Stimulated activated CD8-positive, alpha-beta memory T cell treated with anti-CD3 and anti-CD28 coated beads, Interleukin-2, amount 100 ng/mL, for 48 hours (primary cell): ENCODE results near the gene INPP5J.
"Not testable (repeated sequence)": the region's sequence is repeated elsewhere in the genome, so short reads cannot be mapped to it uniquely, and the experiment has no call there.

Source experiments
- DNase-seq, 2 donors: peaks; one replicate each; pipeline ENCODE4 v3.0.0-alpha.2; 2020; ENCODE audit warnings: low read depth in 2 of 2

INPP5J gene

DNA sequence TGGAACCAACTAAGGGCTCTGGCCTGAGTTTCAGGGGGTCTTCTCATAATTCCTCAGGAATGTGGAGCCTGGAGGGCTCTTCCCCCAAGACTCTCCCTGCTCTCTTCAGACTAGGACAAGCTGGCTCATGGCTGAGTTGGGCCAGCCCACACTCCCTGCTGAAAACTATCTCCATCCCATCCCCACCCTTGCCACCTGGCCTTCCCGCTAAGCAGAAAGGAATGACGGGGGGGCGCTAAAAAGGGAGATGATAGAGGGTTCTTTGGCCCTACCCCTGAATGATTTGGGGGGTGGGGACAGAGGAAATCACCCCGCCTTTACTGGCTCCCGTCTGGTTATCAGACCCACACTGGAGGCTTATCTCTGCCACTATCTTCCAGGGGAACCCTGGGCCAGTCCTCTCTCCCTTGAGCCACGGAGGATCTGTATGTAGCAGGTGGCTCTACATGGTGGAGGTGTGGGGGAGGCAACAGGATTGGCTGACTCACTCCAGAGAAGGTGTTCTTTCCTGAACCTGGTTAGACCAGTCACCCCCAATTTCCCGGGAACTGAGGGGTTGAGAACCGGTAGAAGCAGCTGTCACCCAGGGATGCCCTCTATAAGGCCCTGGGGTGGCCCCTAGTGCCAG, 35.9 kb upstream of the INPP5J start:
- DNase-seq: no peak

DNA sequence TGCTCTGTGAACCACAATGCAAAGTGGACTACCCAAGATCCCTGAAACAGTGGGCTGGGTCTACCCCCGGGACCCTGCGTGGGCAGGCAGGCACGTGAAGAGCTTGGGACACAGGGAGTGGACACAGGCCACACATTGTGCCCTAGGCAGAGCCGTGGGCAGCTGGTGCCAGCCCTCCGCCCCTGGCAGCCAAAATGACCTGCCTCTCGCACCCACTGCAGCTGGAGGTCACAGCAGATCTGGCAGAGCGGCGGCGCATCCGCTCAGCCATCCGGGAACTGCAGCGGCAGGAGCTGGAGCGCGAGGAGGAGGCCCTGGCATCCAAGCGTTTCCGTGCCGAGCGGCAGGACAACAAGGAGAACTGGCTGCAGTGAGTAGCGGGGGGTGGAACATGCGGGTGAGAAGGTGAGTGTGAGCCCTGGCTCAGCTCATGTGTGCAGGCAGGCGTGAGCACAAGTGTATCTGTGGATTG, 35.0 kb upstream of the INPP5J start:
- no peak for DNase-seq

DNA sequence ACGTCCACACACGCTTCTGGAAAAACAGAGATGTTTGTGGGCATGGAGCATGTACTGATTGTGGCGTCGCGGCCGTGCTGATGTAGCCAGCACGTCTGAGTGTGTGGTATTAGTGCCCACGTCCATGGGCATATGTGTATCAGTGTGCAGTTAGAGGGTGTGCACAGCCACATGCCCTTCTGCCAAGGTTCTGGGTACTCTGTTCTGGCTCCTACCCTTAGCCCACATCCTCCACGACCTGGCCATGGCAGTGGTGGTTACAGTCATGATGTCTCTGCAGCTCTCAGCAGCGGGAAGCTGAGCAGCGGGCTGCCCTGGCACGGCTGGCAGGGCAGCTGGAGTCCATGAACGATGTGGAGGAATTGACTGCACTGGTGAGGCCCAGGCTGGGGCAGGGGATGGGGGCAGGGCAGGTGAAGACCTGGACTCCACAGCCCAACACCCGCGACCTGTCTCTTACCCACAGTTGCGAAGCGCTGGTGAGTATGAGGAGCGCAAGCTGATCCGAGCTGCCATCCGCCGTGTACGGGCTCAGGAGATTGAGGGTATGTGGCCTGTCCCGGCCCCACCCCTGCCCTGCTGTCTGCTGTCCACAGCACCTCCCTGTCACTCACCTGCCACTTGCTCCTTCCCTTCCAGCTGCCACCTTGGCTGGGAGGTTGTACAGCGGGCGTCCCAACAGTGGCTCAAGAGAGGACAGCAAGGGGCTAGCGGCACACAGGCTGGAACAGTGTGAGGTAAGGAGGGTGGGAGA, 34.4 kb upstream of the INPP5J start:
- no peak for DNase-seq

DNA sequence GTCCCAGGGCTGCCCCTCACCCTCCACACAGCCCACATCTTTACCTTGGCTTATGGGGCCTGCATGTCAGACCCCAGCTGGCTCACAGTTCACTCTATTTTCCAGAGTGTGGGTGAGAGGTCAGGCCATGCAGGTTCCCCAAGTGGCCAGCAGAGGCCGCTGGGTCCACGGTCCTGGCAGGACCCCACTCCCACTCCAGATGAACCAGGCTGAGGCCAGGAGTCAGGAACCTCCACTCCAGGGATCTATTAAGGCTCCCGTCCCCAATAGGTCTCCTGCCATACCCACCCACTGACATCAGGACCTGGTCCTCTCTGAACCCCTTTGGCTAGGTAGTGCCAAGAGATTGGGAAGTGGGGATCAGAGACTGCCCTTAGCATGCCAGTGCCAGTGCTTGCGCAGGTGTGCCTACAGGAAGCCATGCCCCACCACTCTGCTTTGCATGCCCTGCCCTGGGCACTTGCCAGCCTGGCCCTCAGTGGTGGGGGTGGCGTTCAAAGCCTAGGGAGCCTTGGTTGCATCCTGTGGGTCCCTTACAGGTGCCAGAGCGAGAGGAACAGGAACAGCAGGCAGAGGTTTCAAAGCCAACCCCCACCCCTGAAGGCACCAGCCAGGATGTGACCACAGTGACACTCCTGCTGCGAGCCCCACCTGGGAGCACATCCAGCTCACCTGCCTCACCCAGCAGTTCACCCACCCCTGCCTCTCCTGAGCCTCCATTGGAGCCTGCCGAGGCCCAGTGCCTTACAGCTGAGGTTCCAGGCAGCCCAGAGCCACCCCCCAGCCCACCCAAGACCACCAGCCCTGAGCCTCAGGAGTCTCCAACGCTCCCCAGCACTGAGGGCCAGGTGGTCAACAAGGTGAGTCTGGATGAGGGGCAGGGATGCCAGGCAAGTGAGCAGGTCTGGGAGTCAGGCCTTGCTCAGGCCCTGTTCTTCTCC, 33.3 kb upstream of the INPP5J start:
- DNase-seq: no peak

DNA sequence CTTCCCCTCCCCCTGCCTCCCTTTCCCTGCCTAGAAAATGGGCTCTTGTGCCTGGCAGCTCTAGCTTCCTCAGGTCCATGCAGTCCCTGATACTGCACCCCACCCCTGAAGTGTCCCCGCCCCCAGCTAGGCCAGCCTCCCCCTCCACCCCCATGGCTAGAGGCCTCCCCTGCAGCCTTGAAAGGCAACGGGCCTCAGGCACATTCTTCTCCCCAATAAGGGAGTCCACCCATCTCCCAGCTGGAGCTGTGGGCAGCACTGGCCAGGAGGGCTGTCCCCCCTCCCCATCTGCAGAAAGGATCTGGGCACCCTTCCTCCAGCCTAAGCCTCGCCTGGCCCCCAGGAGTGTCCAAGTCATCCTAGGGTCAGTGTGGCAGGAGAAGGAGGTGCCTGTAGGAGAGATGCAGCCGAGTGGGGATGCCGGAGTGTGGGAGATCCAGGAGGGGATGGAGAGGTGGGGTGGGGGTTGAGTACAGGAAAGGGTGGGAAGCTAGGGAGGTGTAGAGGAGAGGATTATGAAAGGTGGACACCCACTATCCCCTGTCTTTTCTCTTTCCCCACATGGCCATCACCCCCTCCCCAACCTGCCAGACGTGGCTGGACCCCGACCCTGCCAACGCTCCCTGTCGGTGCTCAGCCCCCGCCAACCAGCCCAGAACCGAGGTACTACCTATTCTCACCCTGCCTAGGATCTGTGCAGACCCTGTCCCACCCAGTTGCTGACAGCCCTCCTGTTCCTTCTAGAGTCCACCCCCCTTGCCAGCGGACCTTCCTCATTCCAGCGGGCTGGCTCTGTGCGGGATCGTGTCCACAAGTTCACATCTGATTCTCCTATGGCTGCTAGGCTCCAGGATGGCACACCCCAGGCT, 32.3 kb upstream of the INPP5J start:
- DNase-seq: no peak

GRCh38 chr22:31091106-31091975, 31.4 kb upstream of the INPP5J start:
- DNase-seq: no peak

GRCh38 chr22:31092161-31092560, 30.6 kb upstream of the INPP5J start:
- no peak for DNase-seq

DNA sequence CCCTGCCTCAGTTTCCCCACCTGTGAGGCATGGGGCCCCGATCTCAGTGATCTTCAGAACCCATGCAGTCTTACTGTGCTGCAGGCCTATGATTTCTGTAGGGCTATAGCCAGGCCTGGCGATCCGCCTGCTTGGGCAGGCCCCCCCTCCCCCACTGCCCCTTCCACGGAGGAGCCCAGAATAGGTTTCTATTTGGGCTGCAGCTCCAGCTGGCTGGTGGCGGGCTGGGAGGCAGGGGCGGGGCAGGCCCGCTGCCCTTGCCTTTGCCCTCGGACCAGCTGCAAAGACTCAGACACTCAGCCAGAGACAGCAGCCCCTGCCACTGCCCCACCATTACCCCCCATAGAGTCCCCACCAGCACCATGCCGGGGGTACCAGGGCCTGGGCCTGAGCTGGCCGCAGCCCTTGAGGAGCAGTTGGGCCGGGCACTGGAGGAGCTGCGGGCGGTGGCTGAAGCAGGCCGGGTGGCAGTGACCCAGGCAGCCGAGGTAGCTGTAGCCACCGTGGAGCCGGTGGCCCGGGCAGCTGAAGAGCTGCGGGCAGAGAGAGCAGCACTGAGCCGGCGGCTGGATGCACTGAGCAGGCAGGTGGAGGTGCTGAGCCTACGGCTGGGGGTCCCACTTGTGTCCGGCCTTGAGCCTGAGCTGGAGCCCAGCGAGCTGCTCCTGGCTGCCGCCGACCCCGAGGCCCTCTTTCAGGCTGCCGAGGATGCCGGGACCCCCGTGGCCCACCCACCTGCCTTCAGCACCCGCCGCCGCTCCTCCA, 29.5 kb upstream of the INPP5J start:
- DNase-seq: no peak

GRCh38 chr22:31094021-31094551, 28.7 kb upstream of the INPP5J start:
- DNase-seq: no peak

DNA sequence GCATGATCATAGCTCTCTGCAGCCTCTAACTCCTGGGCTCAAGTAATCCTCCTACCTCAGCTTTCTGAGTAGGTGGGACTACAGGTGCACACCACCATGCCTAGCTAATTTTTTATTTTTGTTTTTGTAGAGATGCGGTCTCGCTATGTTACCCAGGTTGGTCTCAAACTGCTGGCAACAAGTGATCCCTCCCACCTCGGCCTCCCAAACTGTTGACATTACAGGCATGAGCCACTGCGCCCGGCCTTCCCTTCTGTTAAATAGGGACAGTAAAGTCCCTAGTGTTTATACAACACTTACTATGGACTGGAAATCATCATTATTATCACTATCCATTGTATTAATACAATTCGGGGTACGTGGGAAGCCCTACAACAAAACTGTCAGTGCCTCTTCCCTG, 28.0 kb upstream of the INPP5J start:
- DNase-seq: no peak

DNA sequence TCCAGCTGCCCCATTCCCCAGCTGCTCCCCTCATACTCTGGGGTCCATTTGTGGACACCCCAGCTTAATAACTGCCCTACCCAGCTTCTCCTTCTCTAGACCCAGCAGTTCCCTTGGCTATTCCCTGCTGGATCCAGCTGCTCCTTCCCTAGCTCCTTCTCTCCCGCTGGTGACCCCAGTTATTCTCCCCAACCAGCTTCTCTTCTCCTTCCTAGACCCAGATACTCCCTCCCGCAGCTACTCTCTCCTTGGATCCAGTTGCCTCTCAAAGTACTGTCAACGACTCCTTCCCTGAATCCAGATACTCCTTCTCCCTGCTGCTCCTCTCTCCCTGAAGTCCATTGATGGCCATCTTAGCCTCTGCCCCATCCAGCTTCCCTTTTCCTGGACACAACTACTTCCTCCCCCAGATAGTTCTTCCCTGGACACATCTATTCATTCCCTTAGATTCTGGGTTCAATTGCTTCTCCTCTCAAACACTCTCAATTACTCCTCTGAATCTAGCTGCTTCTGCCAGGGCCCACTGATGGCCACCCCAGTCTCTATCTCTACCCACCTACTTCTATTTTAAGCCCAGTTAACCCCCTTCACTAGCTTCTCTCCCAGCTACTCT, 27.0 kb upstream of the INPP5J start:
- DNase-seq: no peak

- DNase-seq: no peak
These were observed 26.0 kb upstream of the INPP5J start for GRCh38 chr22:31096657-31097279.

DNA sequence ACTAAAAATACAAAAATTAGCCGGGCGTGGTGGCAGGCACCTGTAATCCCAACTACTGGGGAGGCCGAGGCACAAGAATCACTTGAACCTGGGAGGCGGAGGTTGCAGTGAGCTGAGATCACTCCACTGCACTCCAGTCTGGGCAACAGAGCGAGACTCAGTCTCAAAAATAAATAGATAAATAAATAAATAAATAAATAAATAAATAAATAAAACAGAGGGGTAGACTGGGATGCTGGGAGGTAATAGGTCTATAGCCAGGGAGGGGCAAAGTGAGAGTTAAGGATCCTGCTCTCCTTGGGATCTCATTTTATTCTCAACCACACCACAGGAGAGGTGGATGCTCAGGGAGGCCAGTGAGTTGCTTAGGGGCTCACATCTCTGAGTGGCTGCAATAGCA, 25.2 kb upstream of the INPP5J start:
- DNase-seq: not testable (repeated sequence)

GRCh38 chr22:31097941-31098631, 24.7 kb upstream of the INPP5J start:
- no peak for DNase-seq

DNA sequence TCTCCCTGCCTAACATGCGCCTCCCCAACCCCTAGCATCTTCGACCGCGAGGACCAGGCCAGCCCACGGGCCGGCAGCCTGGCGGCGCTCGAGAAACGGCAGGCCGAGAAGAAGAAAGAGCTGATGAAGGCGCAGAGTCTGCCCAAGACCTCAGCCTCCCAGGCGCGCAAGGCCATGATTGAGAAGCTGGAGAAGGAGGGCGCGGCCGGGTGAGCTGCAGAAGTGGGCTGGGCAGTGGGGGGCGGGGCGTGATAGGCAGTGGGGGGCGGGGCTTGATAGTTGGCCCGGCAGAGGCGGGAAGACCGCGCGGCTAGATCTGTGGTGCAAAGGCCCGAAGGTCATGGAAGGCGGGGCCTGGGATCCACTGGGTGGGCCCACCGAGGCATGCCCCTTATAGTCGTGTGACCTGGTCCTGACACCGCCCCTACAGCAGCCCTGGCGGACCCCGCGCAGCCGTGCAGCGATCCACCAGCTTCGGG, 24.1 kb upstream of the INPP5J start:
- no peak for DNase-seq

DNA sequence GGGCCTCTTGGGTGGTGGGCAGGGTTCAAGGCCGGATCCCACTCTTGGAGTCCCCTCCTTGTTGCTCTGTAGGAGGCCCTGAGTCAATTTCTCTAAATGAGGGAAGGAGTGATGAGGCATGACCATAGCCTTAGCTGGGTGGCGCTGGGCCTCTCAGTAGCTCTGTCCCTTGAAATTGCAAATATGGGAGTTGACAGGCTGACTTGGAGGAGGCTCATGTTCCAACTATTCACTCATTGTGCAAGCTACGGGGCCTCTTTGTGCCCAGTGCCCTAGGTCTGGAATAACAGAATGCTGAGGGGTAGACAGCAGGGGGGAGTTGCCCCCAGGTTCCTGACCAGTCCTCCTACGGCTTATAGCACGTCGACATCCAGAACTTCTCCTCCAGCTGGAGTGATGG, 23.4 kb upstream of the INPP5J start:
- no peak for DNase-seq

- no peak for DNase-seq
These were observed 22.7 kb upstream of the INPP5J start for GRCh38 chr22:31099841-31100761.
